ENCODE data around the gene GOLGA1. TPM values are rescaled to one million over a fixed set of nuclear protein-coding genes. Genes with fewer than 3 reads are reported as not detected.

GOLGA1 gene
- total RNA-seq, 1 experiment from 2014 or later, result 9.6 TPM

GRCh38 chr9:124871156-124871561 lies 69.7 kb downstream of the GOLGA1 start:
- CTCF ChIA-PET, result interaction anchor here (0.9 to 1.4 kb wide), 4 partner anchors 9 to 31 kb away, joined by 3 to 4 read pairs (median 3); partner anchors contain the start of gene ARPC5L

DNA sequence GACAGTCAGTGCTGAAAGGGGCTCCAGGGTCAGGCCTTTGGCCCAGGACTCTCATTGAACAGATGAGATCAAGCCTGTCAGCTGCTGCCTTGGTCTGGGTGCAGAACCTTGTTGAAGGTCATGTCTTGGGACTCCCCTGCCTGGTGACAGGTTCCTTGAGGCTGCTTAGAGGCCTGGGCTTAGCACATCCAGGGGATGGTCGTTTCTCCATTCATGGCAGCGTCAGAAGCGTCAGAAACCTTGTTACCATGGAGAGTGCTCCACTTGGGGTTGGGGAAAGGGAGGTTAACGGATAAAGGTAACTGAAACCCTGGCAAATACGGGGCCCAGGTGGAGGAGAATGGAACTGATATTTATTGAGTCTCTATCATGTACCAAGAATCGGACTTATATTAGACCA lies 70.2 kb downstream of the GOLGA1 start:
- Mint-ChIP-seq H3K27me3 (ENCODE audit: low read depth) (no peaks in the 10 kb centered on the region), H3K9me3 (no peaks in the 10 kb centered on the region), H3K27ac (peak overlapping the region; percentile 82), H3K4me1 (peaks cover 41% of the 10 kb centered on the region), H3K36me3 (peaks cover 22% of the 10 kb centered on the region), H3K4me3 (peak overlapping the region; percentile 91)
- no peak for ATAC-seq
- no peak for DNase-seq (ENCODE audit: low spot score)
- POLR2A ChIA-PET, result interaction anchor here (1.4 kb wide), 1 partner anchor 370 kb away, joined by 4 read pairs; the partner anchor contains the start of gene HSPA5
- TF ChIP-seq NFE2L1 (CRISPR knock-in tag; IDR thresholded peaks at IDR 0.05) (no peak), ESRRA (CRISPR knock-in tag; IDR thresholded peaks at IDR 0.05; ENCODE audit: borderline replicate concordance) (no peak), ELF4 (CRISPR knock-in tag; IDR thresholded peaks at IDR 0.05; ENCODE audit: low read depth) (no peak), ZNF416 (CRISPR knock-in tag; IDR thresholded peaks at IDR 0.05) (no peak), AR (CRISPR knock-in tag; IDR thresholded peaks at IDR 0.05) (no peak), ZNF396 (CRISPR knock-in tag; IDR thresholded peaks at IDR 0.05; ENCODE audit: borderline replicate concordance) (no peak), USF2 (CRISPR knock-in tag; IDR thresholded peaks at IDR 0.05) (no peak)
- TF ChIP-seq, protein P1, sequence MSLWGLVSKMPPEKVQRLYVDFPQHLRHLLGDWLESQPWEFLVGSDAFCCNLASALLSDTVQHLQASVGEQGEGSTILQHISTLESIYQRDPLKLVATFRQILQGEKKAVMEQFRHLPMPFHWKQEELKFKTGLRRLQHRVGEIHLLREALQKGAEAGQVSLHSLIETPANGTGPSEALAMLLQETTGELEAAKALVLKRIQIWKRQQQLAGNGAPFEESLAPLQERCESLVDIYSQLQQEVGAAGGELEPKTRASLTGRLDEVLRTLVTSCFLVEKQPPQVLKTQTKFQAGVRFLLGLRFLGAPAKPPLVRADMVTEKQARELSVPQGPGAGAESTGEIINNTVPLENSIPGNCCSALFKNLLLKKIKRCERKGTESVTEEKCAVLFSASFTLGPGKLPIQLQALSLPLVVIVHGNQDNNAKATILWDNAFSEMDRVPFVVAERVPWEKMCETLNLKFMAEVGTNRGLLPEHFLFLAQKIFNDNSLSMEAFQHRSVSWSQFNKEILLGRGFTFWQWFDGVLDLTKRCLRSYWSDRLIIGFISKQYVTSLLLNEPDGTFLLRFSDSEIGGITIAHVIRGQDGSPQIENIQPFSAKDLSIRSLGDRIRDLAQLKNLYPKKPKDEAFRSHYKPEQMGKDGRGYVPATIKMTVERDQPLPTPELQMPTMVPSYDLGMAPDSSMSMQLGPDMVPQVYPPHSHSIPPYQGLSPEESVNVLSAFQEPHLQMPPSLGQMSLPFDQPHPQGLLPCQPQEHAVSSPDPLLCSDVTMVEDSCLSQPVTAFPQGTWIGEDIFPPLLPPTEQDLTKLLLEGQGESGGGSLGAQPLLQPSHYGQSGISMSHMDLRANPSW (CRISPR knock-in tag; conservative IDR thresholded peaks at IDR 0.05; ENCODE audit: low read depth), result no peak
- TF ChIP-seq, protein P2, sequence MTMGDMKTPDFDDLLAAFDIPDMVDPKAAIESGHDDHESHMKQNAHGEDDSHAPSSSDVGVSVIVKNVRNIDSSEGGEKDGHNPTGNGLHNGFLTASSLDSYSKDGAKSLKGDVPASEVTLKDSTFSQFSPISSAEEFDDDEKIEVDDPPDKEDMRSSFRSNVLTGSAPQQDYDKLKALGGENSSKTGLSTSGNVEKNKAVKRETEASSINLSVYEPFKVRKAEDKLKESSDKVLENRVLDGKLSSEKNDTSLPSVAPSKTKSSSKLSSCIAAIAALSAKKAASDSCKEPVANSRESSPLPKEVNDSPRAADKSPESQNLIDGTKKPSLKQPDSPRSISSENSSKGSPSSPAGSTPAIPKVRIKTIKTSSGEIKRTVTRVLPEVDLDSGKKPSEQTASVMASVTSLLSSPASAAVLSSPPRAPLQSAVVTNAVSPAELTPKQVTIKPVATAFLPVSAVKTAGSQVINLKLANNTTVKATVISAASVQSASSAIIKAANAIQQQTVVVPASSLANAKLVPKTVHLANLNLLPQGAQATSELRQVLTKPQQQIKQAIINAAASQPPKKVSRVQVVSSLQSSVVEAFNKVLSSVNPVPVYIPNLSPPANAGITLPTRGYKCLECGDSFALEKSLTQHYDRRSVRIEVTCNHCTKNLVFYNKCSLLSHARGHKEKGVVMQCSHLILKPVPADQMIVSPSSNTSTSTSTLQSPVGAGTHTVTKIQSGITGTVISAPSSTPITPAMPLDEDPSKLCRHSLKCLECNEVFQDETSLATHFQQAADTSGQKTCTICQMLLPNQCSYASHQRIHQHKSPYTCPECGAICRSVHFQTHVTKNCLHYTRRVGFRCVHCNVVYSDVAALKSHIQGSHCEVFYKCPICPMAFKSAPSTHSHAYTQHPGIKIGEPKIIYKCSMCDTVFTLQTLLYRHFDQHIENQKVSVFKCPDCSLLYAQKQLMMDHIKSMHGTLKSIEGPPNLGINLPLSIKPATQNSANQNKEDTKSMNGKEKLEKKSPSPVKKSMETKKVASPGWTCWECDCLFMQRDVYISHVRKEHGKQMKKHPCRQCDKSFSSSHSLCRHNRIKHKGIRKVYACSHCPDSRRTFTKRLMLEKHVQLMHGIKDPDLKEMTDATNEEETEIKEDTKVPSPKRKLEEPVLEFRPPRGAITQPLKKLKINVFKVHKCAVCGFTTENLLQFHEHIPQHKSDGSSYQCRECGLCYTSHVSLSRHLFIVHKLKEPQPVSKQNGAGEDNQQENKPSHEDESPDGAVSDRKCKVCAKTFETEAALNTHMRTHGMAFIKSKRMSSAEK (CRISPR knock-in tag; IDR thresholded peaks at IDR 0.05; ENCODE audit: borderline replicate concordance), result no peak
- TF ChIP-seq, protein P3, sequence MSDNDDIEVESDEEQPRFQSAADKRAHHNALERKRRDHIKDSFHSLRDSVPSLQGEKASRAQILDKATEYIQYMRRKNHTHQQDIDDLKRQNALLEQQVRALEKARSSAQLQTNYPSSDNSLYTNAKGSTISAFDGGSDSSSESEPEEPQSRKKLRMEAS (CRISPR knock-in tag; IDR thresholded peaks at IDR 0.05), result no peak
- CTCF ChIA-PET, result interaction anchor here (0.9 to 1.4 kb wide), 5 partner anchors 8 to 93 kb away, joined by 3 to 4 read pairs (median 3); partner anchors contain the start of genes ARPC5L and OLFML2A

More at GRCh38 chr9:124871156-124871561, 69.7 kb downstream of the GOLGA1 start:
- TF ChIP-seq ELF4 (CRISPR knock-in tag; IDR thresholded peaks at IDR 0.05; ENCODE audit: low read depth), result no peak
- POLR2A ChIA-PET, result interaction anchor here (1.6 kb wide), 1 partner anchor 16 kb away, joined by 3 read pairs; no protein-coding TSS in a partner anchor
- H3K36me3 Mint-ChIP-seq, result peaks cover 26% of the 10 kb centered on the region
- ATAC-seq (no peak), DNase-seq (ENCODE audit: low spot score) (no peak)
- H3K4me1 Mint-ChIP-seq, result peaks cover 41% of the 10 kb centered on the region
- H3K4me3 Mint-ChIP-seq, result peak overlapping the region; percentile 91; the same call in 1 of the 2 replicates
- no peaks in the 10 kb centered on the region for H3K27me3 Mint-ChIP-seq (ENCODE audit: low read depth)
- H3K9me3 Mint-ChIP-seq, result no peaks in the 10 kb centered on the region
- peak overlapping the region; percentile 82 for H3K27ac Mint-ChIP-seq

Measured in WTC11 (cell line).